Duodenal mucosa (tissue), 2 donors: ENCODE results near the gene ALDH4A1.

Experiments used
- H3K27ac ChIP-seq: one replicate; pipeline ENCODE4 v1.7.0; 2013; ENCODE audit warnings: low read depth, low read length
- H3K27me3 ChIP-seq, 2 donors: one replicate each; pipeline ENCODE4 v1.7.0; 2013; ENCODE audit warnings: low read length in 2 of 2, control low read depth in 1 of 2; ENCODE audit not compliant: insufficient read depth in 2 of 2, control insufficient read depth in 1 of 2
- H3K36me3 ChIP-seq, 2 donors: one replicate each; pipeline ENCODE4 v1.7.0; 2013; ENCODE audit warnings: low read length in 2 of 2, control low read depth in 1 of 2; ENCODE audit not compliant: insufficient read depth in 2 of 2, control insufficient read depth in 1 of 2
- H3K4me1 ChIP-seq, 2 donors: one replicate each; pipeline ENCODE4 v1.7.0; 2013; ENCODE audit warnings: low read length in 2 of 2, control low read depth in 1 of 2; ENCODE audit not compliant: insufficient read depth in 2 of 2, control insufficient read depth in 1 of 2
- H3K4me3 ChIP-seq, 2 donors: one replicate each; pipeline ENCODE4 v1.7.0; 2013; ENCODE audit warnings: low read length in 2 of 2, low read depth in 1 of 2
- H3K9ac ChIP-seq, 2 donors: one replicate each; pipeline ENCODE4 v1.7.0; 2013; ENCODE audit warnings: low read length in 2 of 2, low read depth in 1 of 2
- H3K9me3 ChIP-seq, 2 donors: one replicate each; pipeline ENCODE4 v1.7.0; 2013; ENCODE audit warnings: low read length in 2 of 2, control low read depth in 1 of 2; ENCODE audit not compliant: control insufficient read depth in 1 of 2

The ALDH4A1 gene

DNA sequence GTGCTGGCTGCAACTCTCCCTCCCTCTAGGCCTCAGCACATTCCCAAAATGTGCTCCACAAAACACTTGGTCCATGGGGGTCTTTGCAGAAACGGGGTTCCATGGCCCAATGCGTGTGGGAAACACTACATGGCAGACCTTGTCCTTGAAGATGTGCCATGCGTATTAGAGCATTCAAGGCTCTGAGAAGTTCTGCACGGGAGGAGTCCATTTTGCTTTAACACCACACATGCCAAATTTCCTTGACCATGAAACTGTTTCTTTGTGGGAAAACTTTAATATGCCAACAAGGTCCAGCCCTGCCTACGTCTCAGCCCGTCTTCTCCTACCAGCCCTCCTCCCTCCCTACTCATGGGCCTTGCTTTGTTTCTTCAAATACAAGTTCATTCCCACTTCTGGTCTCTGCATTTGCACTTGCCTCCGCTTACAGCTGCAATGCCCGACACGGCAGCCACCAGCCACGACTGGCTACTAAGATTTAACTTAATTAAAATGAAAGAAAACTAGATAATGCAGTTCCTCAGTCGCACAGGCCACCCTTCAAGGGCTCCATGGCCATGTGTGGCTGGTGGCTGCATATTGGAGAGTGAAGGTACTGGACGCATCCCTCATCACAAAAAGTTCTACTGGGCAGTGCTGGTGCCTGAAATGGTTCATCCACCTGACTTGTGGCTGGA lies 23.7 kb downstream of the ALDH4A1 start:
- H3K9me3 ChIP-seq = no peaks in the 10 kb centered on the region
- no peak overlapping the region for H3K27ac ChIP-seq
- no peak overlapping the region for H3K4me3 ChIP-seq
- H3K9ac ChIP-seq = no peak overlapping the region
- H3K4me1 ChIP-seq = peaks cover 0 to 8% of the 10 kb centered on the region in 2 donors
- H3K27me3 ChIP-seq = no peaks in the 10 kb centered on the region
- H3K36me3 ChIP-seq = no peaks in the 10 kb centered on the region

DNA sequence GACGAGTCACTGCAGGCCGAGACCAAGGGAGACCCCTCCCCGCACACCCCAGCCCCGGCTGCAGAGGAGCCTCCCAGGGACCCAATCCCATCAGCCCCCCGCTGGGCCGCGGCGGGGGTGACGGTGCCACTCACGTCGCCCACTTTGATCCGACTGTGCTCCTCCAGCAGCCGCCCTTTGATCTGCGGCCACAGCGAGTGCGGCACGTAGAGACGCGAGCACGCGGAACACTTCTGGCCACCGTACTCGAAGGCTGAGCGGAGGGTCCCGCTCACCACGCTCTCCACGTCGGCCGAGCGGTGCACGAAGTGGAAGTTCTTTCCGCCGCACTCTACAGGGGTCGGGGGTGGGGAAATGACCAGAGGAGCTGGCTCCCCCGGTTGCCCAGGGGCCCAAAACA lies 25.1 kb downstream of the ALDH4A1 start:
- peaks cover 0 to 8% of the 10 kb centered on the region in 2 donors for H3K4me1 ChIP-seq
- no peak overlapping the region for H3K27ac ChIP-seq
- H3K9ac ChIP-seq = no peak overlapping the region
- H3K27me3 ChIP-seq = no peaks in the 10 kb centered on the region
- no peaks in the 10 kb centered on the region for H3K9me3 ChIP-seq
- no peaks in the 10 kb centered on the region for H3K36me3 ChIP-seq
- no peak overlapping the region for H3K4me3 ChIP-seq

DNA sequence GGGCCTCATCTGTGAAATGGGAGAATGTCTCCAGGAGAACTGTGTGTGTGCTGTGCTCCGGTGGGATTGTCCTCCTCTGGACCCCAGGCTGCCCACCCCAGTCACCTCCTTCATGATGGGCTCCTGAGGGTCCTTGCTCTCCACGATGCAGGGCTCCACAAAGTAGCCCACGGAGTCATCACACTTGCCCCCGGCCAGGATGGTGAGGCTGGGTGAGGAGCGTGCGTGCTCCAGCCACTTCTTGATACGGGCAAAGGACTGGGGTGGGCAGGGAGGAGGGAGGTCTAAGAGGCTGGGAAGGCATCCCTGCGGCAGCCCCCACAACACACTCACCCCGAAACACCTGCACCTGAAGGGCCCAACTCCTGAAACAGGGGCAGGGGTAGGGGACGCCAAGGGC lies 26.1 kb downstream of the ALDH4A1 start:
- H3K27me3 ChIP-seq = no peaks in the 10 kb centered on the region
- H3K4me1 ChIP-seq = peaks cover 0 to 8% of the 10 kb centered on the region in 2 donors
- H3K9ac ChIP-seq = no peak overlapping the region
- H3K9me3 ChIP-seq = no peaks in the 10 kb centered on the region
- no peaks in the 10 kb centered on the region for H3K36me3 ChIP-seq
- H3K27ac ChIP-seq = no peak overlapping the region
- no peak overlapping the region for H3K4me3 ChIP-seq

DNA sequence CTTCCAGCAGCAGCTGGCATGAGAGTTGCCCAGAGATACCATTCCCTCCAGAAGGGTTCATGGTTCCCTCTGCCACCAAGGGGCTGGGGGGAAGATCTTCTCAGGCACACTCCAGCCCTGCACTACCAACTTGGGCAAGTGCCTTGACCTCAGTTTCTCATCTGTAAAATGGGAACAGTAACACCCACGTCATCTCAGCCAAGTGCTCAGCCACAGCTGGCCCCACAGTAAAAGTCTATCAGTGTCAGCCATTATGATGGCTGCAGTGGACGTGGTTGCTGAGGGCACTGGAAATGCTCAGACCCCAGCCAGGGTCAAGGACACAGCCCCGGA lies 26.6 kb downstream of the ALDH4A1 start:
- Histone ChIP-seq H3K27me3 (no peaks in the 10 kb centered on the region), H3K4me1 (peaks cover 0 to 8% of the 10 kb centered on the region in 2 donors), H3K9ac (no peak overlapping the region), H3K4me3 (no peak overlapping the region), H3K9me3 (no peaks in the 10 kb centered on the region), H3K27ac (no peak overlapping the region), H3K36me3 (no peaks in the 10 kb centered on the region)

DNA sequence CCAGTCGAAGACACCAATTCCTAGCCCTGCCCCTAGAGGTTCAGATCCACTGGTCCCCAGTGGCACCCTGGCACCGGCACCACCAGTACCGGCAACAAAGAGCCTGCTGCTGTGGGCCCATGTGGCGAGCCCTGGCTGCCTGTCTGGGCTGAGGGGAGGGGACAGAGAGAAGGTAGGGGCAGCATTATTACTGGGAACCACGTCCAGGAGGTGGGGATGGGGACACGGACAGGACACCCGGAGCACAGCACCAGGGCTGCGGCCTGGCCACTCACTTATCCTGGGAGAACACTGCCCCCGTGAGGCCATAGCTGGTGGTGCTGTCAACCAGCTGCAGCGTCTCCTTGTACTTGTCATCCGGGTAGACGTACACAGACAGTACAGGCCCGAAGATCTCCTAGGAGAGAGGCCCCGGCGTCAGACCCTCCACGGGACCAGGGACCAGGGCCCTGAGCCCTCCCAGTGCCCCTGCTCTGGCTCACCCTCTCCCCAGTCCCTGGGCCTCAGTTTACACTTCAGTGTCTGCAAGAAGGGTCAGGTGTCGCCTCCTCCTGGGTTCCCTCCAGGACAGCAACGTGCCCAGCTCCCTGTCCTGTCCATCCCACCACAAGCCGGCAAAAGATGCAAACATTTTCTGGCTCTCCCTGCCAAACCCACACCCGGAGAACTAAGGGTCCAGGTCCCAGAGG lies 27.1 kb downstream of the ALDH4A1 start:
- Histone ChIP-seq H3K4me1 (peaks cover 0 to 8% of the 10 kb centered on the region in 2 donors), H3K9ac (no peak overlapping the region), H3K27me3 (no peaks in the 10 kb centered on the region), H3K9me3 (no peaks in the 10 kb centered on the region), H3K27ac (no peak overlapping the region), H3K4me3 (no peak overlapping the region), H3K36me3 (no peaks in the 10 kb centered on the region)

DNA sequence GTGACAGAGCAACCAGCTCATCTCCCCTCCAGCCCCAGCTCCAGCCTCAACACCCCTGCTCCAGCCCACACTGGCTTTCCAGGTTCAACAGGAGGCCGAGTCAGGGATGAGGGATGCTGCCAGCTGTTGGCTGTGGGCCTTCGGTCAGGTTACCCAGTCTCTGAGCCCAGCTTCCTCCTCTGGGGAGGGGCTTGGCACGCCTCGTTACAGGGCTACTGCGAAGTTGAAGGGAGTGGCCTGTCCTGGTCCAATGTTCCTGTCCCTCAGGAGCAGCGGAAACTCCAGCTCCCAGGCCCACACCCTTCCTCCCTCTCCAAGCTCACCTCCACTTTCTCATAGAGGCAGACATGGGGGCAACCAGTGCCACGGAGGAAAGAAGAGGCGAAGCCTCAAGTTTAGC lies 27.8 kb downstream of the ALDH4A1 start:
- no peak overlapping the region for H3K4me3 ChIP-seq
- no peaks in the 10 kb centered on the region for H3K36me3 ChIP-seq
- H3K9ac ChIP-seq = no peak overlapping the region
- H3K27me3 ChIP-seq = no peaks in the 10 kb centered on the region
- no peak overlapping the region for H3K27ac ChIP-seq
- H3K9me3 ChIP-seq = no peaks in the 10 kb centered on the region
- H3K4me1 ChIP-seq = peaks cover 0 to 8% of the 10 kb centered on the region in 2 donors

DNA sequence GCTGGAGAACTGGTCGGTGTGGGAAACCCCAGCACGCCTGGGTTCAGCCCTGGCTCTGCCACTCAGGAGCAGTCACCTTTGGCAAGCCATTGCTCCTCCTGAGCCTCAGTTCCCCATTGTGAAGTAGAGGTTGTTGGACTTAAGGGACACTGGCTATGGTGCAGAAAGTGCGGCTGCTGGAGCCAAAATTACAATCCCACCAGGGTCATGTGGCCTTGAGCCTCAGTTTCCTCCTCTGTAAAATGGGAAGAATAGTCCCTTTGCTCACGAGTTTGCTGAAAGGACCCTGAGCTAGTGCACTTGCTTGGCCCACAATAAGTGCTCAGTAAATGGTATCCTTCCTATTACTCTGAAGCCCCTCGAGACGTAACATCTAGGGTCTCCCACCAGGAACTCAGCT lies 28.3 kb downstream of the ALDH4A1 start:
- Histone ChIP-seq H3K36me3 (no peaks in the 10 kb centered on the region), H3K9ac (no peak overlapping the region), H3K9me3 (no peaks in the 10 kb centered on the region)

DNA sequence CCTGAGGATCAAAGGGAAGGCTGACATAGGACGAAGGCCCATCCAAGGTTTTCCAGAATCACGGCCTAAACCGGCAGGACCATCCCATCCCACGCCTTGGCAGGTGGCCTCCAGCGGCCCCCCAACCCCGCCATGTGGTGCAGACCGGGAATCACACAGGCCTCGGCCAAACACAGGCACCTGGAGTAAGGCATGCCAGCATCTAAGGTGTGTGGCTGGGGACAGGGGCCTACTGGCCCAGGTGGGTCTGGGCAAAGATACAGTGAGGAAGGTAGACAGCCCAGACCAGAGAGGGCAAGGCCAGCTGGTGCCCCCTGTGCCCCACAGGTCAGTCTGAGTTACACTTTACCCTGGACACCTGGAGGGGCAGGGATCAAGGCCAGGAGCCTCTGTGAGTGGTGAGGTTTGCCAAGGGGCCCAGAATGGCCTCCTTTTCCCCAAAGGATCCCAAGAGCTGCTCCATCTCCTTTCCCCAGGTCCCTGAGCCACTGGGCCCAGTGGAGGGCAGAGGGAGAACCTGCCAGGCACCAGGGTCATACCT lies 30.2 kb downstream of the ALDH4A1 start:
- Histone ChIP-seq H3K27ac (no peak overlapping the region), H3K9me3 (no peaks in the 10 kb centered on the region), H3K4me1 (peaks cover 0 to 8% of the 10 kb centered on the region in 2 donors), H3K27me3 (peaks cover 0 to 4% of the 10 kb centered on the region in 2 donors), H3K36me3 (no peaks in the 10 kb centered on the region), H3K4me3 (no peak overlapping the region), H3K9ac (no peak overlapping the region)

More for the DNA sequence above, 28.3 kb downstream of the ALDH4A1 start:
- Histone ChIP-seq H3K4me3 (no peak overlapping the region), H3K27me3 (no peaks in the 10 kb centered on the region), H3K4me1 (peaks cover 0 to 8% of the 10 kb centered on the region in 2 donors), H3K27ac (no peak overlapping the region)

DNA sequence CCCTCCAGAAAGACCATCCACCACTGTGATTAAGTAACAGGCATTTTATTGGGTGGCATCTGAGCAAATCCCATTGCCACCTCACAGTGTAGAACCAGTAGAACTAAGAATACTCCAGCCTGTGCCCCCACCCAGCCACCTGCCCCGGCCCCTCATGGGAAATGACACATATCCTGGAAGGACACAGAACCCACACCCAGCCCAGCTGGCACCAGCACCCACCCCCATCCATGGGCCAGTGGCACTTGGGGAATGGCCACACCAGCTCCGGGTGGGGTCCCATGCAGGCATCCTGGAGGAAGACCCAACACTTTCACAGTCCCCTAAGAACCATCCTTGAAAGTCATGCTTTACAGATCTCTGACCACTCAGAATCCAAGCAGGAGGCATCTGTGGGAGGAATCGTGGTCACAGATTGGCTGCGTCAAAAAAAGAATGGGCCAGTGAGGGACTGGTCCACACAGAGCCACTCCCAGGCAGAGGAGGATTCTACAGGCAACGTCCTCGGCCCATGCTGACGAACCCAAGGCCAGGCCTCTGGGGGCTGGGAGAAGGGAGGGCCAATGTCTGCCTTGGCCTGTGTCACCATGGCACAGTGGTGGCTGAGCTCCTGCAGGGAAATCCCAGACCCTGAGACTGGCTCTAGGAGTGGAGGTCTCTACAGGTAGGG lies 30.8 kb downstream of the ALDH4A1 start:
- Histone ChIP-seq H3K27ac (no peak overlapping the region), H3K36me3 (no peaks in the 10 kb centered on the region), H3K9ac (no peak overlapping the region), H3K4me3 (no peak overlapping the region), H3K9me3 (no peaks in the 10 kb centered on the region), H3K27me3 (peaks cover 0 to 4% of the 10 kb centered on the region in 2 donors), H3K4me1 (peaks cover 0 to 8% of the 10 kb centered on the region in 2 donors)

DNA sequence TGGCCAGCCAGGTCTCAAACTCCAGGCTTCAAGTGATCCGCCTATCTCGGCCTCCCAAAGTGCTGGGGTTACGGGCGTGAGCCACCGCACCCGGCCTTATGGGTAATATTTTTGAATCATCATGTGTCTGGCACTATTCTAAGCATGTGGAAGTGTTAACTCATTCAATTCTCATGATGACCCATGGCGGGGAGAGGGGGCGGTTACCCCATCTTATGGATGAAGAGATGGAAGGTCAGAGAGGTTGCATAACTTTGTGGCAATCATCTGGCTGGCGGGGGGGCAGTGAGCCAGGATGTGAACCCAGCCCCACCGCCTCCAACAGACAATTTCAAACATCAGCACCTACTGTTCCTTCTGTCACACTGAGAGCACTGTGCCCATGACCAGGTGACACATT lies 31.4 kb downstream of the ALDH4A1 start:
- Histone ChIP-seq H3K4me1 (peaks cover 0 to 8% of the 10 kb centered on the region in 2 donors), H3K9me3 (no peaks in the 10 kb centered on the region), H3K27ac (no peak overlapping the region), H3K4me3 (no peak overlapping the region), H3K36me3 (no peaks in the 10 kb centered on the region), H3K27me3 (peaks cover 0 to 4% of the 10 kb centered on the region in 2 donors), H3K9ac (no peak overlapping the region)
